Airway epithelial cell (primary cell): Measurements from ENCODE around the gene NME8. TPM values are rescaled to one million over a fixed set of nuclear protein-coding genes. Genes with fewer than 3 reads are reported as not detected.

Experiments
- total RNA-seq: library from RNA; depleted of rRNA; stranded (reverse); fragments of >200 nt; gene quantifications from 2 replicates; pipeline ENCODE4 v1.2.3, GENCODE V29; 2015

The NME8 gene, protein sequence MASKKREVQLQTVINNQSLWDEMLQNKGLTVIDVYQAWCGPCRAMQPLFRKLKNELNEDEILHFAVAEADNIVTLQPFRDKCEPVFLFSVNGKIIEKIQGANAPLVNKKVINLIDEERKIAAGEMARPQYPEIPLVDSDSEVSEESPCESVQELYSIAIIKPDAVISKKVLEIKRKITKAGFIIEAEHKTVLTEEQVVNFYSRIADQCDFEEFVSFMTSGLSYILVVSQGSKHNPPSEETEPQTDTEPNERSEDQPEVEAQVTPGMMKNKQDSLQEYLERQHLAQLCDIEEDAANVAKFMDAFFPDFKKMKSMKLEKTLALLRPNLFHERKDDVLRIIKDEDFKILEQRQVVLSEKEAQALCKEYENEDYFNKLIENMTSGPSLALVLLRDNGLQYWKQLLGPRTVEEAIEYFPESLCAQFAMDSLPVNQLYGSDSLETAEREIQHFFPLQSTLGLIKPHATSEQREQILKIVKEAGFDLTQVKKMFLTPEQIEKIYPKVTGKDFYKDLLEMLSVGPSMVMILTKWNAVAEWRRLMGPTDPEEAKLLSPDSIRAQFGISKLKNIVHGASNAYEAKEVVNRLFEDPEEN
- 0.07 TPM in 1 of 2 replicates, not detected in the other for total RNA-seq

DNA sequence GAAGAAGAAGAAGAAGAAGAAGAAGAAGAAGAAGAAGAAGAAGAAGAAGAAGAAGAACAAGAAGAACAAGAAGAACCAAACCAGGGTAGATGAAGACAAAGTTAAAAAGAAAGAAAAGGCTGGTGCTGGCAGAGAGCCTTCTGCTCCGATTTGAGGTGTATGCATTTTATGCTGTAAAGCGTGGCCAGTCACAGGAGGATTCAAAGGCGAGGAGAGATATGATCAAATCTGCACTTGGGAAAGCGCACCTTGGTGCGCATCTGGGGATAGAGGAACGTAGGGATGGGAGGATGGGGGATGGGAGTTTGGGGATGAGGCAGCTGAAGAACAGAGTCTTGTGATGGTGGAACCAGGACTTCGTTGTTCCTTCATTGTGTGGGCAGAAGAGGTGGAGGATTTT lies at the start of gene NME8:
Gene NME8, plus strand, starts transcription at position 301 of the 400 bp plus-strand sequence. CDS start 1,670 bp downstream, outside the sequence.

DNA sequence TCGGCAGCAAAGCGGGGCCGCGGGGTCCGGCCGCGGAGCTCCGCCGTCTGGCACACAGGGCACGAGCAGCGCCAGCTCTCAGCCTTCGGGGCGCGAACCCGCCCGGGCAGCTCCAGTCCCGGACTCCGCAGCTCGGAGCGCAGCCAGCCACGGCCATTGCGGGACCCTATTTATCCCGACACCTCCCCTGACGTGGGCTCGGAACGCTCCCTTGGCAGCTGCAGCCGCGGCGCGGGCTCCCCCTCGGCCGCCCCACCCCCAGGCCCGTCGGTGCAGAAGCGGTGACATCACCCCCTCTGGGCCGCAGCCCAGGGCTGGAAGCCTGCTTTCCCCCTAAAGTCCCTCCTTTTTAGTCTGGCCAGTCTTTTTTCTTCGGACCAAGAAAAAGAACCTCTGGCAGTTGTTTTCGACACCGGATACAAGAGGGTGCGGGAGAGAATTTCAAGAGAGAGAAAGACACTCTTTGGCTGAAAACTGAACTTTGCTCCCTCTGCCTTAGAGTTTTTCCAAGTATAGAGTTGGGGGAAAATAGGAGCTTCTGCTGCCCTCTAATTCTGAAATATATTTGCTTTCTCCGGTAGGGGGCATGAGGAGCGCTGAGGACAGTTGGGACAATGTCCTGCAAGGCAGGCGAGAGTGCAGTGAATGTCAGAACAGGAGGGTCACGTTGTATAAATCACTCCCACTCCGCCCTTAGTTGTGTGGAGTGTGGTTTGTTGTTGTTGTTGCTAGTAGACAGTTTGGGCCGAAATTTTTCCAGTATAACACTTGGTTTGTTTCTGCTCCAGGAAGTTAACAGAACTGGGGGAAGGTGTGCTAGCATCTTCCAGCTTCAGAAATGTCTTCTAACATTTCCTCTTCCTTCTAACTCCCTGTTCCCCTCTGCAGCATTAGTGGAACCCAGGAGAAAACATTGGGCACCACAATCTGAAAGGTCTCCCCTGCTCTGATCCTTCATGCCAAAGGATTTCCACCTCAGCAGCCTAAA lies 68.6 kb downstream of the NME8 start, which contains the start of gene SFRP4:
Gene SFRP4, minus strand, starts transcription at position 145 of the 988 bp plus-strand sequence. CDS start 280 bp downstream, outside the sequence.

DNA sequence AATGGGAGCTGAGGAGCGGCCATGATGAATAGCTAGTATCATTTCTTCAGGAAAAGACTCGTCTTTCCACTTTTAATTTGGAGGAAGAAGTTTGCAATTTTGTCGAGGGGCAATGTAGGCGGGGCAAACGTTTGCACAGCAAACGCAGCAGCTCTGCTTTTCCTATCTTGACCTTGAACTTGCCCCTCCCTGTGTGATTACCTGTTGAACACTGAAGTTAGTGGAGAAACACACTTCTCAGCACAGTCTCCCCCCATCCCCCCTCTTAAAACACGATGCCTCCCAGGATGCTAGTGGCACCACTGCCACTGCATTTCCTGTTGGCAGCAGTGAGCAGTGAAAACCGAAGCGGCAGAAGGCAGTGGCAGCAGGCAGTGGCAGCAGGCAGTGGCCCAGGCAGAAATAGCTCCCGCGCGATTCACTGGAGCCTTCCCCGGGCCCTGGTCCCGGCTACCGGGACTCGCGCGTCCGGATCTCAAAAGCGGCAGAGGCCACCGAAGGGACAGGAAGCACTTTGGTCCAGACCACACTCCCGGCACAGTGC lies 72.0 kb downstream of the NME8 start, which contains the start of gene EPDR1:
Gene EPDR1, plus strand, starts transcription at position 336 of the 544 bp plus-strand sequence. CDS start 300 bp downstream, outside the sequence.

Other genes starting within 250 kb of the NME8 start
- 5.4 and 5.6 TPM in 2 replicates for gene GPR141, start 164.8 kb upstream of the NME8 start, total RNA-seq
- not detected in 2 replicates for gene SFRP4, start 68.2 kb downstream of the NME8 start, total RNA-seq
- gene EPDR1, start 72.0 kb downstream of the NME8 start, total RNA-seq: 3.3 and 3.9 TPM in 2 replicates